ENCODE data around the gene FZR1. TPM values are rescaled to one million over a fixed set of nuclear protein-coding genes. Genes with fewer than 3 reads are reported as not detected.
A peak's percentile ranks its signal among the peaks of the same experiment; 100 is the strongest.

The FZR1 gene
- total RNA-seq, 1 experiment from 2014 or later, result 59.1 TPM

- Mint-ChIP-seq H3K27me3 (ENCODE audit: insufficient read depth, unreplicated experiment) (no peaks in the 10 kb centered on the region), H3K9me3 (ENCODE audit: unreplicated experiment) (no peaks in the 10 kb centered on the region), H3K4me3 (ENCODE audit: unreplicated experiment) (no peak overlapping the region), H3K27ac (ENCODE audit: unreplicated experiment) (no peak overlapping the region), H3K4me1 (ENCODE audit: low read depth, unreplicated experiment) (no peaks in the 10 kb centered on the region), H3K36me3 (ENCODE audit: insufficient read depth, unreplicated experiment) (peaks cover 55% of the 10 kb centered on the region)
- intact Hi-C loops (cut with micrococcal nuclease; ENCODE audit: unreplicated experiment), result no loop called here
- Histone ChIP-seq H3K27me3 (replicated peaks; ENCODE audit: control insufficient read depth, insufficient read depth, low read length) (no peaks in the 10 kb centered on the region), H3K9me3 (no peaks in the 10 kb centered on the region), H3K36me3 (ENCODE audit: control insufficient read depth, insufficient read depth, low read length) (no peaks in the 10 kb centered on the region), H3K4me1 (no peaks in the 10 kb centered on the region), H3K4me3 (ENCODE audit: low read depth, low read length) (no peak overlapping the region)
- CTCF ChIA-PET, result interaction anchor here (0.5 to 1.4 kb wide), 2 partner anchors 12 to 257 kb away, joined by 4 read pairs; no protein-coding TSS in a partner anchor
- no peak for TF ChIP-seq CTCF (IDR thresholded peaks at IDR 0.05; ENCODE audit: insufficient read depth in 1 of 2, low read depth in 1 of 2, low read length in 1 of 2, severe bottlenecking in 1 of 2, unreplicated experiment in 1 of 2)
- DNase-seq, result no peak
- POLR2A ChIA-PET, result no interaction called here
- BruUV-seq (replicated peaks), result no TSS peak
Measured at GRCh38 chr19:3533033-3533432, 26.9 kb downstream of the FZR1 start.

- ChIA-PET CTCF (interaction anchor here (0.5 kb wide), 1 partner anchor 258 kb away, joined by 4 read pairs; no protein-coding TSS in a partner anchor), POLR2A (no interaction called here)
- no peaks in the 10 kb centered on the region for H3K27me3 Mint-ChIP-seq (ENCODE audit: insufficient read depth, unreplicated experiment)
- no peak for DNase-seq
- no peaks in the 10 kb centered on the region for H3K9me3 ChIP-seq
- TF ChIP-seq CTCF (IDR thresholded peaks at IDR 0.05; ENCODE audit: insufficient read depth in 1 of 2, low read depth in 1 of 2, low read length in 1 of 2, severe bottlenecking in 1 of 2, unreplicated experiment in 1 of 2), result no peak
- peaks cover 61% of the 10 kb centered on the region for H3K36me3 Mint-ChIP-seq (ENCODE audit: insufficient read depth, unreplicated experiment)
- H3K9me3 Mint-ChIP-seq (ENCODE audit: unreplicated experiment), result no peaks in the 10 kb centered on the region
- intact Hi-C loops (cut with micrococcal nuclease; ENCODE audit: unreplicated experiment), result no loop called here
- no peaks in the 10 kb centered on the region for H3K4me1 Mint-ChIP-seq (ENCODE audit: low read depth, unreplicated experiment)
- no peak overlapping the region for H3K4me3 ChIP-seq (ENCODE audit: low read depth, low read length)
- no peaks in the 10 kb centered on the region for H3K4me1 ChIP-seq
- H3K27ac Mint-ChIP-seq (ENCODE audit: unreplicated experiment), result no peak overlapping the region
- no peaks in the 10 kb centered on the region for H3K27me3 ChIP-seq (replicated peaks; ENCODE audit: control insufficient read depth, insufficient read depth, low read length)
- no peaks in the 10 kb centered on the region for H3K36me3 ChIP-seq (ENCODE audit: control insufficient read depth, insufficient read depth, low read length)
- H3K4me3 Mint-ChIP-seq (ENCODE audit: unreplicated experiment), result no peak overlapping the region
- BruUV-seq (replicated peaks), result no TSS peak
Measured at GRCh38 chr19:3533563-3534216, 27.6 kb downstream of the FZR1 start.

- Mint-ChIP-seq H3K9me3 (ENCODE audit: unreplicated experiment) (no peaks in the 10 kb centered on the region), H3K4me3 (ENCODE audit: unreplicated experiment) (no peak overlapping the region), H3K27ac (ENCODE audit: unreplicated experiment) (no peak overlapping the region), H3K27me3 (ENCODE audit: insufficient read depth, unreplicated experiment) (no peaks in the 10 kb centered on the region), H3K36me3 (ENCODE audit: insufficient read depth, unreplicated experiment) (peaks cover 64% of the 10 kb centered on the region), H3K4me1 (ENCODE audit: low read depth, unreplicated experiment) (no peaks in the 10 kb centered on the region)
- DNase-seq, result no peak
- TSS peak; percentile 20 for BruUV-seq (replicated peaks)
- no peaks in the 10 kb centered on the region for H3K36me3 ChIP-seq (ENCODE audit: control insufficient read depth, insufficient read depth, low read length)
- H3K4me3 ChIP-seq (ENCODE audit: low read depth, low read length), result no peak overlapping the region
- ChIA-PET CTCF (no interaction called here), POLR2A (no interaction called here)
- no peaks in the 10 kb centered on the region for H3K4me1 ChIP-seq
- H3K27me3 ChIP-seq (replicated peaks; ENCODE audit: control insufficient read depth, insufficient read depth, low read length), result no peaks in the 10 kb centered on the region
- TF ChIP-seq CTCF (IDR thresholded peaks at IDR 0.05; ENCODE audit: insufficient read depth in 1 of 2, low read depth in 1 of 2, low read length in 1 of 2, severe bottlenecking in 1 of 2, unreplicated experiment in 1 of 2), result no peak
- H3K9me3 ChIP-seq, result no peaks in the 10 kb centered on the region
- intact Hi-C loops (cut with micrococcal nuclease; ENCODE audit: unreplicated experiment), result no loop called here
Measured at GRCh38 chr19:3534375-3535234, 28.5 kb downstream of the FZR1 start.

Data from Caco-2 (cell line).